GOT3 (cell line): ENCODE results near the gene MAP2.
"Not testable (repeated sequence)": the region's sequence is repeated elsewhere in the genome, so short reads cannot be mapped to it uniquely, and the experiment has no call there.

Experiments used
- DNase-seq: peaks from one replicate; lab custom pipeline; 2025; ENCODE audit warnings: mixed read lengths; lab: John Stamatoyannopoulos, UW

Gene MAP2

GRCh38 chr2:209473930-209474419 is 50.1 kb downstream of the MAP2 start:
- DNase-seq, result no peak

- no peak for DNase-seq
These were observed 51.1 kb downstream of the MAP2 start for GRCh38 chr2:209474960-209475359.

- no peak for DNase-seq
These were observed 52.7 kb downstream of the MAP2 start for GRCh38 chr2:209476367-209477208.

GRCh38 chr2:209492296-209492695 is 68.4 kb downstream of the MAP2 start:
- not testable (repeated sequence) for DNase-seq

GRCh38 chr2:209495068-209495620 is 71.3 kb downstream of the MAP2 start:
- DNase-seq, result not testable (repeated sequence)

GRCh38 chr2:209495855-209496585 is 72.2 kb downstream of the MAP2 start:
- DNase-seq, result no peak

- no peak for DNase-seq
These were observed 72.7 kb downstream of the MAP2 start for GRCh38 chr2:209496586-209496982.

- DNase-seq, result no peak
These were observed 74.8 kb downstream of the MAP2 start for GRCh38 chr2:209498614-209499013.

GRCh38 chr2:209499069-209499468 is 75.2 kb downstream of the MAP2 start:
- DNase-seq, result no peak

GRCh38 chr2:209501579-209501978 is 77.7 kb downstream of the MAP2 start:
- no peak for DNase-seq

GRCh38 chr2:209505410-209505809 is 81.6 kb downstream of the MAP2 start:
- DNase-seq, result no peak

GRCh38 chr2:209508255-209508654 is 84.4 kb downstream of the MAP2 start:
- no peak for DNase-seq

- DNase-seq, result no peak
These were observed 87.8 kb downstream of the MAP2 start for GRCh38 chr2:209511637-209512036.

- DNase-seq, result no peak
These were observed 89.1 kb downstream of the MAP2 start for GRCh38 chr2:209512971-209513370.

- no peak for DNase-seq
These were observed 93.6 kb downstream of the MAP2 start for GRCh38 chr2:209517436-209517835.

- DNase-seq, result no peak
These were observed 95.4 kb downstream of the MAP2 start for GRCh38 chr2:209519271-209519670.

- no peak for DNase-seq
These were observed 96.1 kb downstream of the MAP2 start for GRCh38 chr2:209519906-209520305.

- no peak for DNase-seq
These were observed 99.3 kb downstream of the MAP2 start for GRCh38 chr2:209523041-209523740.

GRCh38 chr2:209523867-209524266 is 100.0 kb downstream of the MAP2 start:
- DNase-seq, result no peak

GRCh38 chr2:209525331-209525730 is 101.5 kb downstream of the MAP2 start:
- no peak for DNase-seq

- no peak for DNase-seq
These were observed 102.0 kb downstream of the MAP2 start for GRCh38 chr2:209525834-209526281.

- DNase-seq, result no peak
These were observed 102.7 kb downstream of the MAP2 start for GRCh38 chr2:209526561-209526960.
